ENCODE data around the gene MED27. TPM values are rescaled to one million over a fixed set of nuclear protein-coding genes. Genes with fewer than 3 reads are reported as not detected.

Gene MED27
- total and polyA plus RNA-seq, 2 of the 4 experiments (the other 2 are of a cell fraction), result 50.2 to 63.4 TPM

DNA sequence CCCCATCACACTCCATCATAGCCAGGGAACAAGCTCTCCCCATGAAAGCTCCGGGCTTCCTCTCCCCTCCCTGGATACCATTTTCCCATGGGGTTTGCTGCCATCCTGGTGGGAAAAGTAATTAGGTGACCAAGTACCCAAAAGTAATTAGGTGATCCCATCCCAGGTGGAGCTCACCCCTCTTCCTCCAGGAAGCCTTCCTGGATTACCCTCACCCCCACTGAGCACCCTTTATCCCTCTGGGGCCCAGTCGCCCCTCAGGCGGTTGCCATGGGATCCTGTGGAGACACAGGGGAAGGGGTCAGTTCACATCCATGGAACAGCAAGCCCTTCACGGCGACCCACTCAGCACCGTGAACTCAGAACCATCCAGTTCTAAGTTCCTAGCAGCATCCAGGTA is 265.0 kb downstream of the MED27 start:
- H3K36me3 ChIP-seq (ENCODE audit: control insufficient read depth, insufficient read depth, low read length), result no peaks in the 10 kb centered on the region
- H3K79me1 ChIP-seq (ENCODE audit: low read depth in 1 of 2, low read length in 2 of 2), result no peaks in the 10 kb centered on the region
- CTCF ChIA-PET, result no interaction called here
- no TSS peak for BruUV-seq (replicated peaks)
- in situ Hi-C loops (cut with MboI; ENCODE audit: low sequenced_read_pairs), result no loop called here
- no peak overlapping the region for H3K4ac ChIP-seq (ENCODE audit: low read depth, low read length)
- H2AK5ac ChIP-seq (ENCODE audit: low read depth, low read length), result no peak overlapping the region
- WGBS, 2 experiments (ENCODE audit: extremely low coverage in 2 of 2, insufficient read length in 1 of 2), result no CpG with 5 or more reads among the region's 6 CpGs
- no peaks in the 10 kb centered on the region; the same call in 1 of the 2 replicates for H3K4me1 ChIP-seq (ENCODE audit: control insufficient read depth, insufficient read depth, low read length)
- no peak overlapping the region for H3K4me3 ChIP-seq (ENCODE audit: insufficient read depth, low read depth, low read length)
- H2BK120ac ChIP-seq (ENCODE audit: low read depth, low read length), result no peak overlapping the region
- H3K23ac ChIP-seq (ENCODE audit: low read depth, low read length), result no peak overlapping the region
- no peak overlapping the region for H3K9ac ChIP-seq (ENCODE audit: low read depth, low read length)
- no peak overlapping the region for H2BK15ac ChIP-seq (ENCODE audit: low read depth, low read length)
- DNase-seq (no peak), ATAC-seq (ENCODE audit: low read depth) (no peak)
- no peak overlapping the region for H3K56ac ChIP-seq (ENCODE audit: extremely low read depth, insufficient read depth, low read length)
- no peak overlapping the region for H2BK5ac ChIP-seq (ENCODE audit: low read depth, low read length, poor library complexity, severe bottlenecking)
- no peak overlapping the region for H2BK20ac ChIP-seq (ENCODE audit: low read depth, low read length)
- no peak overlapping the region for H2AK9ac ChIP-seq (replicated peaks; ENCODE audit: low read depth, low read length, poor library complexity)
- no peak overlapping the region for H4K91ac ChIP-seq (ENCODE audit: insufficient read depth, low read depth, low read length)
- TF ChIP-seq, protein P1, sequence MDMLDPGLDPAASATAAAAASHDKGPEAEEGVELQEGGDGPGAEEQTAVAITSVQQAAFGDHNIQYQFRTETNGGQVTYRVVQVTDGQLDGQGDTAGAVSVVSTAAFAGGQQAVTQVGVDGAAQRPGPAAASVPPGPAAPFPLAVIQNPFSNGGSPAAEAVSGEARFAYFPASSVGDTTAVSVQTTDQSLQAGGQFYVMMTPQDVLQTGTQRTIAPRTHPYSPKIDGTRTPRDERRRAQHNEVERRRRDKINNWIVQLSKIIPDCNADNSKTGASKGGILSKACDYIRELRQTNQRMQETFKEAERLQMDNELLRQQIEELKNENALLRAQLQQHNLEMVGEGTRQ (IDR thresholded peaks at IDR 0.05; ENCODE audit: low read depth, low read length), result no peak
- no peak for TF ChIP-seq CEBPB (IDR thresholded peaks at IDR 0.05; ENCODE audit: low read depth, low read length)
- TF ChIP-seq RCOR1 (IDR thresholded peaks at IDR 0.05; ENCODE audit: insufficient replicate concordance, low read length), result no peak
- no peak for TF ChIP-seq SMC3 (IDR thresholded peaks at IDR 0.05; ENCODE audit: low read depth, low read length)
- no peak for TF ChIP-seq MXI1 (IDR thresholded peaks at IDR 0.05; ENCODE audit: borderline replicate concordance, low read depth, low read length)
- TF ChIP-seq CHD1 (IDR thresholded peaks at IDR 0.05; ENCODE audit: low read depth, low read length), result no peak
- no peak for TF ChIP-seq NFE2L2 (IDR thresholded peaks at IDR 0.05; ENCODE audit: low read depth, low read length)
- no peak for TF ChIP-seq BHLHE40 (IDR thresholded peaks at IDR 0.05; ENCODE audit: low read depth, low read length)
- TF ChIP-seq RFX5 (IDR thresholded peaks at IDR 0.05; ENCODE audit: low read depth, low read length), result no peak
- no peak for TF ChIP-seq RAD21 (IDR thresholded peaks at IDR 0.05; ENCODE audit: low read length)
- H2AFZ ChIP-seq (replicated peaks; ENCODE audit: low read length, poor library complexity), result no peak overlapping the region
- H3K4me2 ChIP-seq (ENCODE audit: low read depth, low read length), result no peak overlapping the region
- POLR2A ChIA-PET (ENCODE audit: unreplicated experiment), result no interaction called here
- peaks cover 69% of the 10 kb centered on the region for H3K27me3 ChIP-seq (ENCODE audit: control insufficient read depth, insufficient read depth, low read length)
- H4K5ac ChIP-seq (ENCODE audit: low read depth, low read length), result no peak overlapping the region
- dilution Hi-C loops (cut with HindIII; ENCODE audit: low sequenced_read_pairs, unreplicated experiment), result no loop called here
- no peak overlapping the region for H3K18ac ChIP-seq (ENCODE audit: low read depth, low read length)
- H4K20me1 ChIP-seq (ENCODE audit: insufficient read depth, low read length), result no peaks in the 10 kb centered on the region
- no peaks in the 10 kb centered on the region for H3K9me1 ChIP-seq (ENCODE audit: insufficient read depth, low read length)
- intact Hi-C loops (cut with micrococcal nuclease), result no loop called here
- H3K14ac ChIP-seq (replicated peaks; ENCODE audit: low read depth, low read length), result no peak overlapping the region
- H4K8ac ChIP-seq (ENCODE audit: low read depth in 2 of 2, low read length in 2 of 2), result no peak overlapping the region
- H3K27ac ChIP-seq (ENCODE audit: insufficient read depth, low read length), result no peak overlapping the region
- peaks cover 3% of the 10 kb centered on the region; the same call in 1 of the 2 replicates for H3K9me3 ChIP-seq (ENCODE audit: control insufficient read depth, insufficient read depth, low read length)
